ENCODE data around the gene AFM.

GRCh38 chr4:73450398-73451004 is 31.0 kb upstream of the AFM start:
- TF ChIP-seq, protein P1, sequence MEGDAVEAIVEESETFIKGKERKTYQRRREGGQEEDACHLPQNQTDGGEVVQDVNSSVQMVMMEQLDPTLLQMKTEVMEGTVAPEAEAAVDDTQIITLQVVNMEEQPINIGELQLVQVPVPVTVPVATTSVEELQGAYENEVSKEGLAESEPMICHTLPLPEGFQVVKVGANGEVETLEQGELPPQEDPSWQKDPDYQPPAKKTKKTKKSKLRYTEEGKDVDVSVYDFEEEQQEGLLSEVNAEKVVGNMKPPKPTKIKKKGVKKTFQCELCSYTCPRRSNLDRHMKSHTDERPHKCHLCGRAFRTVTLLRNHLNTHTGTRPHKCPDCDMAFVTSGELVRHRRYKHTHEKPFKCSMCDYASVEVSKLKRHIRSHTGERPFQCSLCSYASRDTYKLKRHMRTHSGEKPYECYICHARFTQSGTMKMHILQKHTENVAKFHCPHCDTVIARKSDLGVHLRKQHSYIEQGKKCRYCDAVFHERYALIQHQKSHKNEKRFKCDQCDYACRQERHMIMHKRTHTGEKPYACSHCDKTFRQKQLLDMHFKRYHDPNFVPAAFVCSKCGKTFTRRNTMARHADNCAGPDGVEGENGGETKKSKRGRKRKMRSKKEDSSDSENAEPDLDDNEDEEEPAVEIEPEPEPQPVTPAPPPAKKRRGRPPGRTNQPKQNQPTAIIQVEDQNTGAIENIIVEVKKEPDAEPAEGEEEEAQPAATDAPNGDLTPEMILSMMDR (IDR thresholded peaks at IDR 0.05), result no peak
- no peak for TF ChIP-seq POLR2A (IDR thresholded peaks at IDR 0.05)
